Peyer's patch (tissue), 4 donors: ENCODE measurements around the gene VAV1. TPM values are rescaled to one million over a fixed set of nuclear protein-coding genes. Genes with fewer than 3 reads are reported as not detected.
"Not testable (repeated sequence)": the region's sequence is repeated elsewhere in the genome, so short reads cannot be mapped to it uniquely, and the experiment has no call there.

ENCODE experiments used
- DNase-seq, 3 donors: peaks; one replicate each; pipeline ENCODE4 v3.0.0-alpha.2; 2017 to 2019
- H3K27ac ChIP-seq, 4 donors: fragments of 200-600 bp; sonication (generic); one replicate each; pipeline ENCODE4 v1.5.1; 2016 to 2019
- H3K27me3 ChIP-seq, 2 donors: fragments of 200-600 bp; sonication (generic); one replicate each; pipeline ENCODE4 v1.5.1; 2019
- H3K36me3 ChIP-seq, 3 donors: fragments of 200-600 bp; sonication (generic); one replicate each; pipeline ENCODE4 v1.5.1; 2016 to 2019
- H3K4me1 ChIP-seq, 4 donors: fragments of 200-600 bp; sonication (generic); one replicate each; pipeline ENCODE4 v1.5.1; 2016 to 2019
- H3K4me3 ChIP-seq, 4 donors: fragments of 200-600 bp; sonication (generic); 1 replicate in 3 of 4; 2 replicates in 1 of 4; pipeline ENCODE4 v1.5.1; 2016 to 2019; ENCODE audit warnings: mild to moderate bottlenecking in 1 of 4
- H3K9me3 ChIP-seq, 4 donors: fragments of 200-600 bp; sonication (generic); one replicate each; pipeline ENCODE4 v1.5.1; 2016 to 2019; ENCODE audit warnings: mild to moderate bottlenecking in 1 of 4
- CTCF ChIP-seq, 6 experiments: fragments of 450-650 bp in 4 of 6; fragments of 200-600 bp in 2 of 6; sonication (generic) in 1 of 6; IDR thresholded peaks; one replicate each; pipeline ENCODE4 v1.5.1; 2017 to 2019; ENCODE audit warnings: antibody characterized with exemption in 6 of 6, mild to moderate bottlenecking in 3 of 6, moderate library complexity in 1 of 6
- POLR2A ChIP-seq, 2 donors: fragments of 450-650 bp; IDR thresholded peaks; one replicate each; pipeline ENCODE4 v1.5.1; 2017; ENCODE audit warnings: antibody characterized with exemption in 2 of 2, mild to moderate bottlenecking in 2 of 2, moderate library complexity in 2 of 2
- total RNA-seq, 4 donors: library from RNA; depleted of rRNA; stranded (reverse); fragments of >200 nt; gene quantifications; one replicate each; pipeline ENCODE4 v1.1.0, GENCODE V29; 2016

Gene VAV1
- total RNA-seq, 4 donors from 2014 or later = 7.0 to 57.8 (median 7.7) TPM

GRCh38 chr19:6865849-6866248, 93.3 kb downstream of the VAV1 start:
- no peak for DNase-seq
- peaks cover 0 to 6% (median 2%) of the 10 kb centered on the region in 4 donors for H3K4me1 ChIP-seq
- no peaks in the 10 kb centered on the region for H3K9me3 ChIP-seq
- no peak overlapping the region for H3K4me3 ChIP-seq
- H3K36me3 ChIP-seq = no peaks in the 10 kb centered on the region
- H3K27ac ChIP-seq = no peak overlapping the region
- TF ChIP-seq POLR2A (IDR thresholded peaks at IDR 0.05) (no peak), CTCF (IDR thresholded peaks at IDR 0.05) (no peak)
- no peaks in the 10 kb centered on the region for H3K27me3 ChIP-seq

- DNase-seq = no peak
- Histone ChIP-seq H3K4me1 (peaks cover 0 to 6% (median 2%) of the 10 kb centered on the region in 4 donors), H3K9me3 (no peaks in the 10 kb centered on the region), H3K4me3 (no peak overlapping the region), H3K27me3 (no peaks in the 10 kb centered on the region), H3K36me3 (no peaks in the 10 kb centered on the region), H3K27ac (no peak overlapping the region)
- TF ChIP-seq POLR2A (IDR thresholded peaks at IDR 0.05) (no peak), CTCF (IDR thresholded peaks at IDR 0.05) (no peak)
Observed at GRCh38 chr19:6866741-6867151, 94.2 kb downstream of the VAV1 start.

- Histone ChIP-seq H3K9me3 (no peaks in the 10 kb centered on the region), H3K27ac (no peak overlapping the region), H3K4me1 (peaks cover 0 to under 1% (median 0%) of the 10 kb centered on the region in 4 donors), H3K36me3 (no peaks in the 10 kb centered on the region), H3K27me3 (no peaks in the 10 kb centered on the region), H3K4me3 (no peak overlapping the region)
- DNase-seq = no peak
- TF ChIP-seq POLR2A (IDR thresholded peaks at IDR 0.05) (no peak), CTCF (IDR thresholded peaks at IDR 0.05) (no peak)
Observed at GRCh38 chr19:6868351-6868750, 95.8 kb downstream of the VAV1 start.

- not testable (repeated sequence) for H3K9me3 ChIP-seq, DNase-seq, H3K4me1 ChIP-seq, H3K4me3 ChIP-seq, H3K27ac ChIP-seq, H3K36me3 ChIP-seq, H3K27me3 ChIP-seq
Observed at GRCh38 chr19:6869151-6869882, 96.8 kb downstream of the VAV1 start.

GRCh38 chr19:6873708-6874431, 101.4 kb downstream of the VAV1 start:
- no peak for DNase-seq
- H3K27ac ChIP-seq = no peak overlapping the region

More at GRCh38 chr19:6873708-6874431, 101.4 kb downstream of the VAV1 start:
- Histone ChIP-seq H3K27me3 (no peaks in the 10 kb centered on the region), H3K4me1 (no peaks in the 10 kb centered on the region), H3K9me3 (no peaks in the 10 kb centered on the region), H3K4me3 (no peak overlapping the region), H3K36me3 (no peaks in the 10 kb centered on the region)
- TF ChIP-seq CTCF (IDR thresholded peaks at IDR 0.05) = no peak
- TF ChIP-seq POLR2A (IDR thresholded peaks at IDR 0.05) = no peak
